Loucy (cell line): Measurements from ENCODE around the gene JPH4.

Source experiments
- H2AFZ ChIP-seq: fragments of 200-600 bp; sonication (generic); 2 replicates; pipeline ENCODE4 v1.6.0; 2016; ENCODE audit warnings: antibody characterized with exemption, mild to moderate bottlenecking, low read length, moderate library complexity
- H3F3A ChIP-seq: fragments of 200-600 bp; 2 replicates; pipeline ENCODE4 v1.6.0; 2016; ENCODE audit warnings: antibody characterized with exemption, low read depth, mild to moderate bottlenecking
- H3K27me3 ChIP-seq: fragments of 200-600 bp; sonication (generic); 2 replicates; pipeline ENCODE4 v1.6.1; 2014; ENCODE audit warnings: low read length, mild to moderate bottlenecking; ENCODE audit not compliant: insufficient read depth, poor library complexity, severe bottlenecking
- H3K36me3 ChIP-seq: fragments of 200-600 bp; sonication (generic); 2 replicates; pipeline ENCODE4 v1.6.1; 2016; ENCODE audit warnings: low read length; ENCODE audit not compliant: insufficient read depth
- H3K4me1 ChIP-seq: fragments of 200-600 bp; sonication (generic); 2 replicates; pipeline ENCODE4 v1.5.1; 2014; ENCODE audit warnings: low read length, mild to moderate bottlenecking; ENCODE audit not compliant: insufficient read depth, poor library complexity, severe bottlenecking
- H3K4me2 ChIP-seq: fragments of 200-600 bp; sonication (generic); 2 replicates; pipeline ENCODE4 v1.6.0; 2014; ENCODE audit warnings: antibody characterized with exemption, low read length, low read depth, mild to moderate bottlenecking; ENCODE audit not compliant: poor library complexity, severe bottlenecking
- H3K4me3 ChIP-seq: fragments of 200-600 bp; sonication (generic); 2 replicates; pipeline ENCODE4 v1.5.1; 2014; ENCODE audit warnings: low read length, mild to moderate bottlenecking, mixed read lengths; ENCODE audit not compliant: poor library complexity, severe bottlenecking
- H3K79me2 ChIP-seq: fragments of 200-600 bp; sonication (generic); 2 replicates; pipeline ENCODE4 v1.6.1; 2014; ENCODE audit warnings: low read length; ENCODE audit not compliant: insufficient read depth
- H3K9ac ChIP-seq: fragments of 200-600 bp; sonication (generic); 2 replicates; pipeline ENCODE4 v1.6.0; 2014; ENCODE audit warnings: mild to moderate bottlenecking, low read depth, low read length, moderate library complexity; ENCODE audit not compliant: poor library complexity, severe bottlenecking
- H3K9me2 ChIP-seq: fragments of 200-600 bp; sonication (generic); replicated peaks from 2 replicates; pipeline ENCODE4 v1.6.1; 2016; ENCODE audit warnings: low read depth, low read length, mixed read lengths
- H3K9me3 ChIP-seq: fragments of 200-600 bp; sonication (generic); 2 replicates; pipeline ENCODE4 v1.6.1; 2014; ENCODE audit warnings: mild to moderate bottlenecking, antibody characterized with exemption, low read length, low read depth; ENCODE audit not compliant: insufficient read depth
- H4K20me1 ChIP-seq: fragments of 200-600 bp; sonication (generic); 2 replicates; pipeline ENCODE4 v1.6.0; 2014; ENCODE audit warnings: antibody characterized with exemption, low read length, mild to moderate bottlenecking; ENCODE audit not compliant: insufficient read depth, poor library complexity, severe bottlenecking
- EZH2phosphoT487 ChIP-seq: fragments of 200-600 bp; IDR thresholded peaks from 2 replicates; pipeline ENCODE4 v1.6.1; 2018; ENCODE audit warnings: antibody characterized with exemption, mild to moderate bottlenecking, moderate library complexity, borderline replicate concordance
- TF ChIP-seq, protein P1 (sequence below): fragments of 200-600 bp; sonication (generic); conservative IDR thresholded peaks from 2 replicates; pipeline ENCODE4 v1.5.1; 2014; ENCODE audit warnings: mild to moderate bottlenecking, antibody characterized with exemption, low read length

Gene JPH4

DNA sequence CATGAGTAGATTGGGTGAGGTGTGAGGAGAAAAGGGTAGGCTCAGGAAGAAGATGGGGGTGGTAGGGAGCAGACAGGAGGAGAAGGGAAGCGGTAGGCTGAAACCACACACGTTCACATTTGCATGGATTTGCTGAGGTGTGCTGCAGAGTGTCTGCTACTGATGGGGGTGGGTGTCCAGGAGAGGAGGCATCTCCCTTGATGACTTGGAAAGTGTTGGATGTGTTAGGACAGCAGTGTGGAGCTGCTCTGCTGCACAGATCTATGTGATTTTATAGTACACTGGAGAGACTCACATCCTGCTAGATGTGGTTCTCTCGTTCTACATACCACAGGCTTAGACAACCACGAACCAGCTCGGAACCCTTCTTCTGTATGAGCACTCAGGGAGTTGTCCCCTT, 36.3 kb downstream of the JPH4 start:
- no peaks in the 10 kb centered on the region for H3K9me2 ChIP-seq
- no peak overlapping the region for H3K4me2 ChIP-seq
- no peaks in the 10 kb centered on the region for H4K20me1 ChIP-seq
- H3K27me3 ChIP-seq, result no peaks in the 10 kb centered on the region
- H3K9ac ChIP-seq, result no peak overlapping the region
- no peak overlapping the region for H3K4me3 ChIP-seq
- H3K79me2 ChIP-seq, result no peaks in the 10 kb centered on the region
- H3F3A ChIP-seq, result no peaks in the 10 kb centered on the region
- H3K36me3 ChIP-seq, result no peaks in the 10 kb centered on the region
- no peak overlapping the region for H2AFZ ChIP-seq
- TF ChIP-seq EZH2phosphoT487, result no peak
- H3K4me1 ChIP-seq, result no peaks in the 10 kb centered on the region
- no peaks in the 10 kb centered on the region for H3K9me3 ChIP-seq

DNA sequence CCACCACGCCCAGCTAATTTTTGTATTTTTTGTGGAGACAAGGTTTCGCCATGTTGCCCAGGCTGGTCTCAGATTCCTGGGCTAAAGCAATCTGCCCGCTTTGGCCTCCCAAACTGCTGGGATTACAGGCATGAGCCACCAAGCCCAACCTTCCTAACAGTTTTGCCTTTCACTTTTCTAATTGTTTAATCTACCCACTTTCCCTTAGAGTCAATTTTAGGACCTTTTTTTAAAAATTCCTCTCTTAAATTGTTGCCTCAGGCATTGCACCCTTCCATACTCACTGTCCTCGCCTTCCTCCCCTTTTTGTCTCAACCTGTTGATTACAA, 38.5 kb downstream of the JPH4 start:
- Histone ChIP-seq H4K20me1 (no peaks in the 10 kb centered on the region), H3K4me1 (no peaks in the 10 kb centered on the region), H3K9me2 (no peaks in the 10 kb centered on the region), H3K27me3 (no peaks in the 10 kb centered on the region), H3K79me2 (no peaks in the 10 kb centered on the region), H3K4me3 (no peak overlapping the region), H2AFZ (no peak overlapping the region), H3K9ac (no peak overlapping the region), H3K36me3 (no peaks in the 10 kb centered on the region), H3F3A (no peaks in the 10 kb centered on the region), H3K9me3 (no peaks in the 10 kb centered on the region), H3K4me2 (no peak overlapping the region)
- TF ChIP-seq EZH2phosphoT487, result no peak
- TF ChIP-seq, protein P1, sequence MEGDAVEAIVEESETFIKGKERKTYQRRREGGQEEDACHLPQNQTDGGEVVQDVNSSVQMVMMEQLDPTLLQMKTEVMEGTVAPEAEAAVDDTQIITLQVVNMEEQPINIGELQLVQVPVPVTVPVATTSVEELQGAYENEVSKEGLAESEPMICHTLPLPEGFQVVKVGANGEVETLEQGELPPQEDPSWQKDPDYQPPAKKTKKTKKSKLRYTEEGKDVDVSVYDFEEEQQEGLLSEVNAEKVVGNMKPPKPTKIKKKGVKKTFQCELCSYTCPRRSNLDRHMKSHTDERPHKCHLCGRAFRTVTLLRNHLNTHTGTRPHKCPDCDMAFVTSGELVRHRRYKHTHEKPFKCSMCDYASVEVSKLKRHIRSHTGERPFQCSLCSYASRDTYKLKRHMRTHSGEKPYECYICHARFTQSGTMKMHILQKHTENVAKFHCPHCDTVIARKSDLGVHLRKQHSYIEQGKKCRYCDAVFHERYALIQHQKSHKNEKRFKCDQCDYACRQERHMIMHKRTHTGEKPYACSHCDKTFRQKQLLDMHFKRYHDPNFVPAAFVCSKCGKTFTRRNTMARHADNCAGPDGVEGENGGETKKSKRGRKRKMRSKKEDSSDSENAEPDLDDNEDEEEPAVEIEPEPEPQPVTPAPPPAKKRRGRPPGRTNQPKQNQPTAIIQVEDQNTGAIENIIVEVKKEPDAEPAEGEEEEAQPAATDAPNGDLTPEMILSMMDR, result no peak

DNA sequence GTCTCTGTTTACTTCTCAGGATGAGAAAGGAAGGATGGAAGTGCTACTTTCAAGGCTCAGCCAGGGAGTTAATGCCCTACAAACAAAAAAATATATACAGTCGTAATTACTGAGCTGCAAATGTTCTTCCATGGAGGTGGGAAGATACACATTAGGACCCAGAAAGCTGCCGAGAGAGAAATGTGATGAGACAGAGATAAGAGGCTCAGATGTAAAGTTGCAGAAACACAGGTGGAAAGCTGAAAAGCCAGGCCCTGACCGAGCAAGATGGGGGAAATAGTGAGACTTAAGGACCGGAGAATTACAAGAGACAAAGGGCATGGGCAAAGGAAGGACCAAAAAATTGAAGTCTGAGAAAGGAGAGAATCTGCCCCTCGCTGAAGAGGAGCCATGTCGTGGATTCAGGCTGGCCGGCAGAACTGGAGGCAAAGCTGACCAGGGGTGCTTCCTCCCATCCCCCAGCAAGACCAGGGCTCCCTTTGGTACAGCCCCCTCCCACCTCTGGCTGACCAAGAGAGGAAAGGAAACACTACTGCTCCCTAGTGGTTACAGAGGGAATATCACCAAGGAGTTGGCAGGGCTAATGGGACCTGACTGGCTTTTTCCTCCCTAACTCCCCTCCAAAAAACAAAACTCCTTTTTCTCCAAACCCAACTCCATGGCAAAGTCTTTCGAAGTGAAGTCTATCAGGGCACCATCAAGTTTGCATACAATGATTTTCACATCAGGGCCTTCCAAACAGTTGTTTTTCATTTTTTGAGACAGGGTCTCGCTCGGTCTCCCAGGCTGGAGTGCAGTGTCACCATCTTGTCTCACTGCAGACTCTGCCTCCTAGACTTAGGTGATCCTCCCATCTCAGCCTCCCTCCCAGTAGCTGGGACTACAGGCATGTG, 39.1 kb downstream of the JPH4 start:
- Histone ChIP-seq H3K79me2 (no peaks in the 10 kb centered on the region), H3K4me2 (no peak overlapping the region), H3F3A (no peaks in the 10 kb centered on the region), H3K9me2 (no peaks in the 10 kb centered on the region), H3K27me3 (no peaks in the 10 kb centered on the region), H4K20me1 (no peaks in the 10 kb centered on the region), H3K9me3 (no peaks in the 10 kb centered on the region), H3K9ac (no peak overlapping the region), H3K36me3 (no peaks in the 10 kb centered on the region), H3K4me3 (no peak overlapping the region), H2AFZ (no peak overlapping the region), H3K4me1 (no peaks in the 10 kb centered on the region)
- TF ChIP-seq, protein P1, result peak; percentile 82
- TF ChIP-seq EZH2phosphoT487, result no peak

DNA sequence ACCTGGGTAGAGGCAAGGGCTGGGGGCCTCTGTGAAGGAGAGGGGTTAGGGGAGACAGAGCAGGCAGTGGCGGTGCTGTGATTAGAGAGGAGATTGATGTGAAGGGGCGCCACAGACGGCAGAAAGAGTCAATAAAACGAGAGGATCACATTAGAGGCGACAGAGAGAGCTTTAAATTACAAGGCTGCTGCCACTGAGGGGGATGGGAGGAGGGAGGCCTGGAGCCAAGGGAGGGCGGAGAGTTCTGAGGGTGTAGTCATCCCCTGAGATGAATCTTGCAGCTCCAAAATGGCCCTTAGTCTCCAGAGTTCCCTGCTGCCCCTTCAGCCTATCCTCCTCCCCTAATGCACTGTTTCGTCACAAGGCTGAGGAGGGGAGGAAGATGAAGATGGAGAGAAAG, 39.8 kb downstream of the JPH4 start:
- Histone ChIP-seq H3K79me2 (no peaks in the 10 kb centered on the region), H3K9me2 (no peaks in the 10 kb centered on the region), H3K4me3 (no peak overlapping the region), H2AFZ (no peak overlapping the region), H3K27me3 (no peaks in the 10 kb centered on the region), H3K9me3 (no peaks in the 10 kb centered on the region), H3F3A (no peaks in the 10 kb centered on the region), H3K36me3 (no peaks in the 10 kb centered on the region), H4K20me1 (no peaks in the 10 kb centered on the region), H3K9ac (no peak overlapping the region), H3K4me2 (no peak overlapping the region), H3K4me1 (no peaks in the 10 kb centered on the region)
- TF ChIP-seq, protein P1, result no peak
- TF ChIP-seq EZH2phosphoT487, result no peak
